ENCODE data around the gene SF3A1.

DNA sequence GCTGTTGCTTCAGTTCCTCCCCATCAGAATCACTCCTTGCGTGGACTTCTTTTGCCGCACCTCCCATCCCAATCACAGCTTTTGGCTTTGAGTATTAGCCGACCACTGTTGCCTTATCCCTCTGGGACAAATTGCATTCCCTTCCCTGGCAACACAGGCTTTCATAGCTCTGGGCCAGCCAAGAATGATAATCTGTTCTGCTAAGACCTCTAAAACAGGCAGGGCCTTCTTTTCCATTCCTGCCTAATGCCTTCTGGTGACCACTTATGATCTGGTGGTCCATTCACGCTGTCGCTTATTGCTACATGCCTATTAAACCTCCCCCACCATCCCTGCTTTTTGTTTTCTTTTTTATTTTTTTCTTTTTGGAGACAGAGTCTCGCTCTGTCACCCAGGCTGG lies 49.7 kb upstream of the SF3A1 start:
- TF ChIP-seq, protein P1, sequence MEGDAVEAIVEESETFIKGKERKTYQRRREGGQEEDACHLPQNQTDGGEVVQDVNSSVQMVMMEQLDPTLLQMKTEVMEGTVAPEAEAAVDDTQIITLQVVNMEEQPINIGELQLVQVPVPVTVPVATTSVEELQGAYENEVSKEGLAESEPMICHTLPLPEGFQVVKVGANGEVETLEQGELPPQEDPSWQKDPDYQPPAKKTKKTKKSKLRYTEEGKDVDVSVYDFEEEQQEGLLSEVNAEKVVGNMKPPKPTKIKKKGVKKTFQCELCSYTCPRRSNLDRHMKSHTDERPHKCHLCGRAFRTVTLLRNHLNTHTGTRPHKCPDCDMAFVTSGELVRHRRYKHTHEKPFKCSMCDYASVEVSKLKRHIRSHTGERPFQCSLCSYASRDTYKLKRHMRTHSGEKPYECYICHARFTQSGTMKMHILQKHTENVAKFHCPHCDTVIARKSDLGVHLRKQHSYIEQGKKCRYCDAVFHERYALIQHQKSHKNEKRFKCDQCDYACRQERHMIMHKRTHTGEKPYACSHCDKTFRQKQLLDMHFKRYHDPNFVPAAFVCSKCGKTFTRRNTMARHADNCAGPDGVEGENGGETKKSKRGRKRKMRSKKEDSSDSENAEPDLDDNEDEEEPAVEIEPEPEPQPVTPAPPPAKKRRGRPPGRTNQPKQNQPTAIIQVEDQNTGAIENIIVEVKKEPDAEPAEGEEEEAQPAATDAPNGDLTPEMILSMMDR (IDR thresholded peaks at IDR 0.05; ENCODE audit: low read length), result no peak
- TF ChIP-seq EZH2 (optimal IDR thresholded peaks at IDR 0.05; ENCODE audit: low read depth, low read length) (no peak), EZH2phosphoT487 (IDR thresholded peaks at IDR 0.05; ENCODE audit: low read length) (no peak)
